Activated CD4-positive, alpha-beta T cell treated with anti-CD3 and anti-CD28 coated beads for 4 hours (primary cell): Measurements from ENCODE around the gene MUC5AC.
"Not testable (repeated sequence)": the region's sequence is repeated elsewhere in the genome, so short reads cannot be mapped to it uniquely, and the experiment has no call there.

ENCODE experiments used
- DNase-seq, 2 donors: peaks; one replicate each; pipeline ENCODE4 v3.0.0-alpha.2; 2020

MUC5AC gene

DNA sequence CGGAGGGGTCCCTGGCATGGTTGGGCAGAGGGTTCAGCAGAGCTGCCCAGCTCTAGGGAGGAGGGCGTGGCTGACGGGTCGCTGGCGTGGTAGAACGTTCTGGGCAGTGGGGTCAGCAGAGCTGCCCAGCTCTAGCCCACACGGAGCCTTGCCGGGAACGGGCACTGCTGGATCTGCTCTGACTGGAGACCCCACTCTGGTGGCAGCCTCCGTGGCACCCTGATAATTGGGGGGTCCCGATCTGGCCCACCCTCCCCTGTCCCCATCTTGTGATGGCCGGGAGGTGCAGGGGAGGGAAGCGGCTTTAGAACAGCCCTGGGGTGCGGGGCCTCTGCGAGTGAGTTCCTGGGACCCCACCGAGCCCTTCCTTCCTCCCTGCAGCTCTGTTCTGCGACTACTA, 21.9 kb downstream of the MUC5AC start:
- DNase-seq = no peak

DNA sequence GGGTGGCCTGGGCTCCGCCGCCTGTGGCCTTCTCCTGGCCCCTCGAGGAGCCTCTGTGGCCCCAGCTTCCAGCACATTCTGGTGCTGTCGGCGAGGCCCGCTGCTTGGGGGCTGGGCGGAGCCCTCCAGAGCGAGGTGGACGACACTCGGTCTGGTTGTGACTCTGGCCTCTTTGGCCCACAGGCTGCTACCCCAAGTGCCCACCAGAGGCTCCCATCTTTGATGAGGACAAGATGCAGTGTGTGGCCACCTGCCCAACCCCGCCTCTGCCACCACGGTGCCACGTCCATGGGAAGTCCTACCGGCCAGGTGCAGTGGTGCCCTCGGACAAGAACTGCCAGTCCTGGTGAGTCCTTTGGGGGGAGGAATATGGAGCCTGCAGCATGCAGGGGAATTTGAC, 22.4 kb downstream of the MUC5AC start:
- no peak for DNase-seq

DNA sequence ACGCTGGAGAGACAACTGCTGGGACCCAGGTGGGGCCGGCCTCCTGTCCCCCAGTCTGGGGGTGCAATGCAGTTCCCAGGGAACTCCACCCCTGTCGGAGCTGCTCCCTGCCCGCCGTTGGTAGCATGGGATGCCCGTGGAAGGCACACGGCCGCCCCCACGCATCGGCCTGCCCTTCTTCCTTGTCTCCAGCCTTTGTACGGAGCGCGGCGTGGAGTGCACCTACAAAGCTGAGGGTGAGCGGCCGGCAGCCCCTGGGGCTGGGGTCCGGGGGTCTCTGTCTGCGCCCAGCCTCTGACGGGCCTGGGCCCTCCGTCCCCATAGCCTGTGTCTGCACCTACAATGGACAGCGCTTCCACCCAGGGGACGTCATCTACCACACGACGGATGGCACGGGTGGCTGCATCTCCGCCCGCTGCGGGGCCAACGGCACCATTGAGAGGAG, 23.2 kb downstream of the MUC5AC start:
- DNase-seq = no peak

DNA sequence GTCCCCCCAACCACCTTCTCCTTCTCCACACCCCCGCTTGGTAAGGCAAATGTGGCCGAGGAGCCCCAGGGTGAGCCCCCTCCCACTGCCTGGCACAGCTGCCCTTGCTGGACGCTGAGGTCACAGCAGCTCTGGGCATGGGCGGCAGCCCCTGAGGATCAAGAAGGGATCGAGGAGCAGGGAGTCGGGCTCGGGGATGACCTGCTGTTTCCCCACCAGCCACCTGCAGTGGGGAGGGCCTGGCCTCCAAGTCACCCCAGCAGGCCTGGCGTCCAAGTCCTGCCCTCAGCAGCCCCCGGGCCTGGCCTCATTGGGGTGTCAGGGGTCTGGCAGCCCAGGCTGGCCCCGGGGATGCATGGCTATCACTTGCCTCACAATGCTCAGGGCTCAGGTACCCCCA, 23.7 kb downstream of the MUC5AC start:
- no peak for DNase-seq

DNA sequence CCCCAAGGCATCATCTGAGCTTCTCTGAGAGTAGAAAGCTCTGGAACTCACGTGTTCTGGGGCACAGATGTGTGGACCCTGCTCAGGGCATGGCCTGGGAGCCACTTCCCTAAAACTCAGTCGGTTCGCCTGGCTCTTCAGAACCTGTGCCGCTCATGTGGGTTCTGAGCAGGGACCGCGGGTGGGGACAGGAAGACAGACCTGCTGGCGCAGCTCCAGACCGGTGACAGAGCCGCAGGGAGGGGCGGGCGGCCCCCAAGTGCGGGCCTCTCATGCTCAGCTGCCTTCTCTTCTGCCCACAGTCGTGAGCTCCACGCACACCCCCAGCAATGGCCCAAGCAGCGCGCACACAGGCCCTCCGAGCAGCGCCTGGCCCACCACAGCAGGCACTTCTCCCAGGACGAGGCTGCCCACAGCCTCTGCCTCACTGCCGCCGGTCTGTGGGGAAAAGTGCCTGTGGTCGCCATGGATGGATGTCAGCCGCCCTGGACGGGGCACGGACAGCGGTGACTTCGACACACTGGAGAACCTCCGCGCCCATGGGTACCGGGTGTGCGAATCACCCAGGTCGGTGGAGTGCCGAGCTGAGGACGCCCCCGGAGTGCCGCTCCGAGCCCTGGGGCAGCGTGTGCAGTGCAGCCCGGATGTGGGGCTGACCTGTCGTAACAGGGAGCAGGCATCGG, 24.2 kb downstream of the MUC5AC start:
- no peak for DNase-seq

DNA sequence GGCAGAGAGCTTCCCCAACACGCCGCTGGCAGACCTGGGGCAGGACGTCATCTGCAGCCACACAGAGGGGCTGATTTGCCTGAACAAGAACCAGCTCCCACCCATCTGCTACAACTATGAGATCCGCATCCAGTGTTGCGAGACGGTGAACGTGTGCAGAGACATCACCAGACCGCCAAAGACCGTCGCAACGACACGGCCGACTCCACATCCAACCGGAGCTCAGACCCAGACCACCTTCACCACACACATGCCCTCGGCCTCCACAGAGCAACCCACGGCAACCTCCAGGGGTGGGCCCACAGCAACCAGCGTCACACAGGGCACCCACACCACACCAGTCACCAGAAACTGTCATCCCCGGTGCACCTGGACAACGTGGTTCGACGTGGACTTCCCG, 26.4 kb downstream of the MUC5AC start:
- DNase-seq = not testable (repeated sequence)

DNA sequence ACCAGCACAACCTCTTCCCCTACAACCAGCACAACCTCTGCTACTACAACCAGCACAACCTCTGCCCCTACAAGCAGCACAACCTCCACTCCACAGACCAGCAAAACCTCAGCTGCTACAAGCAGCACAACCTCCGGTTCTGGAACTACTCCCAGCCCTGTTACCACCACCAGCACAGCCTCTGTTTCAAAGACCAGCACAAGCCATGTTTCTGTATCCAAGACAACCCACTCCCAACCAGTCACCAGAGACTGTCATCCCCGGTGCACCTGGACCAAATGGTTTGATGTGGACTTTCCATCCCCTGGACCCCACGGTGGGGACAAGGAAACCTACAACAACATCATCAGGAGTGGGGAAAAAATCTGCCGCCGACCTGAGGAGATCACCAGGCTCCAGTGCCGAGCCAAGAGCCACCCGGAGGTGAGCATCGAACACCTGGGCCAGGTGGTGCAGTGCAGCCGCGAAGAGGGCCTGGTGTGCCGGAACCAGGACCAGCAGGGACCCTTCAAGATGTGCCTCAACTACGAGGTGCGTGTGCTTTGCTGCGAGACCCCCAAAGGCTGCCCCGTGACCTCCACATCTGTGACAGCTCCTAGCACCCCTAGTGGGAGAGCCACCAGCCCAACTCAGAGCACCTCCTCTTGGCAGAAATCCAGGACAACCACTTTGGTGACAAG, 30.8 kb downstream of the MUC5AC start:
- DNase-seq = not testable (repeated sequence)

DNA sequence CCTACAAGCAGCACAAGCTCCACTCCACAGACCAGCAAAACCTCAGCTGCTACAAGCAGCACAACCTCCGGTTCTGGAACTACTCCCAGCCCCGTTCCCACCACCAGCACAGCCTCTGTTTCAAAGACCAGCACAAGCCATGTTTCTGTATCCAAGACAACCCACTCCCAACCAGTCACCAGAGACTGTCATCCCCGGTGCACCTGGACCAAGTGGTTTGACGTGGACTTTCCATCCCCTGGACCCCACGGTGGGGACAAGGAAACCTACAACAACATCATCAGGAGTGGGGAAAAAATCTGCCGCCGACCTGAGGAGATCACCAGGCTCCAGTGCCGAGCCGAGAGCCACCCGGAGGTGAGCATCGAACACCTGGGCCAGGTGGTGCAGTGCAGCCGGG, 32.1 kb downstream of the MUC5AC start:
- DNase-seq = not testable (repeated sequence)

DNA sequence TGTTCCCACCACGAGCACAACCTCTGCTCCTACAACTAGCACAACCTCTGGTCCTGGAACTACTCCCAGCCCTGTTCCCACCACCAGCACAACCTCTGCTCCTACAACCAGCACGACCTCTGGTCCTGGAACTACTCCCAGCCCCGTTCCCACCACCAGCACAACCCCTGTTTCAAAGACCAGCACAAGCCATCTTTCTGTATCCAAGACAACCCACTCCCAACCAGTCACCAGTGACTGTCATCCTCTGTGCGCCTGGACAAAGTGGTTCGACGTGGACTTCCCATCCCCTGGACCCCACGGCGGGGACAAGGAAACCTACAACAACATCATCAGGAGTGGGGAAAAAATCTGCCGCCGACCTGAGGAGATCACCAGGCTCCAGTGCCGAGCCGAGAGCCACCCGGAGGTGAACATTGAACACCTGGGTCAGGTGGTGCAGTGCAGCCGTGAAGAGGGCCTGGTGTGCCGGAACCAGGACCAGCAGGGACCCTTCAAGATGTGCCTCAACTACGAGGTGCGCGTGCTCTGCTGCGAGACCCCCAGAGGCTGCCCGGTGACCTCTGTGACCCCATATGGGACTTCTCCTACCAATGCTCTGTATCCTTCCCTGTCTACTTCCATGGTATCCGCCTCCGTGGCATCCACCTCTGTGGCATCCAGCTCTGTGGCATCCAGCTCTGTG, 34.2 kb downstream of the MUC5AC start:
- not testable (repeated sequence) for DNase-seq

DNA sequence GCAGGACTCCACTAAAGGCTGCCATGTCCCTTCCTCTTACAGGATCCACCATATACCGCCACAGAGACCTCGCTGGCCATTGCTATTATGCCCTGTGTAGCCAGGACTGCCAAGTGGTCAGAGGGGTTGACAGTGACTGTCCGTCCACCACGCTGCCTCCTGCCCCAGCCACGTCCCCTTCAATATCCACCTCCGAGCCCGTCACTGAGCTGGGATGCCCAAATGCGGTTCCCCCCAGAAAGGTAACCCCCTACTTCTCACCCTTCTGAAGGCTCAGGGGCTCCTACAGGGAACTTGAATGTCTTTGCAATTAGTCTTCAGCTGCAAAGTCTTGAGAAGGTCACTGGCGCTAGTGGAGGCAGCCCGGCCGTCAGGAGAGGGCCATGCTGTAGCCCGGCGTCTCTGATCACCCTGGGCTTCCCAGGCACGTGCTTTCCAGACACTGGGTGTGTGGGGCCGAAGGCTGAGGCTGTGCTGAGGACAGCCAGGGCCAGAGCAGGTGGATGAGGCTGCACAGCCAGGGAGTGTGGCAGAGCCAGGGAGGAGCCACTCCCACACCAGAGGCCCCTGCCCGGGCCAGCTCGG, 35.1 kb downstream of the MUC5AC start:
- no peak for DNase-seq

DNA sequence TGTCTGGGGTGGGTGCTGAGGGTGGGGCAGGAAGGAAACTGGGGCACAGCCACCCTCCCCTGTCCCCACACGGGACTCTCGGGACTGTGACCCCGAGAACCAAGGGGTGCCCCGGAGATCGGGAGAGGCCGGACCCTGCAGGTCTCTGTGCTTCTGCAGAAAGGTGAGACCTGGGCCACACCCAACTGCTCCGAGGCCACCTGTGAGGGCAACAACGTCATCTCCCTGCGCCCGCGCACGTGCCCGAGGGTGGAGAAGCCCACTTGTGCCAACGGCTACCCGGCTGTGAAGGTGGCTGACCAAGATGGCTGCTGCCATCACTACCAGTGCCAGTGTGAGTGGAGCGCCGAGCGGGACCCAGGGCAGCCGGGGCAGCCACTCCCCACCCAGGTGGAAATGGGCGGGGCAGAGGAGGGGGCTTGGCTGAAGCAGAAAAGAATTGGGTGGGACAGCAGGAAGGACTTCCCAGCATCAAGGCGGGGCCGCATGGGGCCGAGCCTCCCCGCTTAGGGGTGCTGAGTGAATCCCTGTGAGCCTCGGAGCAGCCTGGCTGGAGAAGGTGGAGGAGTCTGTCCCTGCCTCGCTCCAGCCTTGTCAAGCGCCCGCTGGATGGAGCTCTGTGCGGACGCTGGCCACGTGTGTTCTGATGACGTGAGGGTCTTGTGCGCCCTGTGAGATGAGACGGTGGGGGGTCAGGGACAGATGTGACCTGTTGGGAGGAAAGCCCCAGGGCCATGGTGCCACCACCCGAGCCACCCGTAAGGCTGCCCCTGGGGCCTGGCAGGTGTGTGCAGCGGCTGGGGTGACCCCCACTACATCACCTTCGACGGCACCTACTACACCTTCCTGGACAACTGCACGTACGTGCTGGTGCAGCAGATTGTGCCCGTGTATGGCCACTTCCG, 35.8 kb downstream of the MUC5AC start:
- no peak for DNase-seq

DNA sequence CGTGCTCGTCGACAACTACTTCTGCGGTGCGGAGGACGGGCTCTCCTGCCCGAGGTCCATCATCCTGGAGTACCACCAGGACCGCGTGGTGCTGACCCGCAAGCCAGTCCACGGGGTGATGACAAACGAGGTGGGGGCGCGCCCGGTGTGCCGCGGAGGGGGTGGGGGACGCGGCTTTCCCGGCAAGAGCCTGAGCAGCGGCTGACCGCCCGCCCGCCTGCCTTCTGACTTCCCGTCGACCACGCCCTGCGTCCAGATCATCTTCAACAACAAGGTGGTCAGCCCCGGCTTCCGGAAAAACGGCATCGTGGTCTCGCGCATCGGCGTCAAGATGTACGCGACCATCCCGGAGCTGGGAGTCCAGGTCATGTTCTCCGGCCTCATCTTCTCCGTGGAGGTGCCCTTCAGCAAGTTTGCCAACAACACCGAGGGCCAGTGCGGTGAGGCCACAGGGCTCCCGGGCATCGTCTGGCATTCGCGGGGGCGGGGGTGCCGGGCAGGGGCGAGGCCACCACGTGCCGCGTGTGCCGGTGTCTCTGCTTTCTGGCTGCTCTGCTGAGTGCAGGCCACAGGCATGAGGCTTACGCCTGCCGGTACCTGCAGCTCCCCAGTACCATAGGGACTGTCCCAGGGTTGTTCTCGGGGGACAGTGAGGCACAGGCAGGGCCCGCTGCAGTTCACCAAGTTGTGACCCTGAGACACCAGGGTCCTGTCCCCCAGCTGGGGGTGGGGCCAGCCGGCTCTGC, 36.7 kb downstream of the MUC5AC start:
- no peak for DNase-seq

DNA sequence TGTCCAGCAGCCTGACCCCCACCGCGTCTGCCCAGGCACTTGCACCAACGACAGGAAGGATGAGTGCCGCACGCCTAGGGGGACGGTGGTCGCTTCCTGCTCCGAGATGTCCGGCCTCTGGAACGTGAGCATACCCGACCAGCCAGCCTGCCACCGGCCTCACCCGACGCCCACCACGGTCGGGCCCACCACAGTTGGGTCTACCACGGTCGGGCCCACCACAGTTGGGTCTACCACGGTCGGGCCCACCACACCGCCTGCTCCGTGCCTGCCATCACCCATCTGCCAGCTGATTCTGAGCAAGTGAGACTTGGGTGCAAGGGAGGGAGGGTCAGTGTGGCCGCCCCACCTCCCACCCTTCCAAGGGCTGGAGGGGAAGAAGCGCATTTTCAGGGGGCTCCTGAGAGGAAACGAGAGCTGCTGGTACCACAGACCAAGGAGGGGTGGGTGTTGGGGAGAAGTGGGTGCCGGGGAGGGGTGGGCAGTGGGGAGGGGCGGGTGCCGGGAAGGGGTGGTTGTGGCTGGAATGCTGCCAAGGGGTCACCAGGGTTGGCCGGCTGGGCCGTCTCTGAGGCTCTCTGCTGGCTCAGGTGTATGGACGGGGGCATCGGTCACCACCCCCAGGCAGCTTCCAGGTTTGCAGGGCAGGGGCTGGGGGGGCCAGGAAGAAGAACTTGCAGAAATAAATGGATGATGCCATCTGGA, 37.4 kb downstream of the MUC5AC start:
- DNase-seq = no peak

DNA sequence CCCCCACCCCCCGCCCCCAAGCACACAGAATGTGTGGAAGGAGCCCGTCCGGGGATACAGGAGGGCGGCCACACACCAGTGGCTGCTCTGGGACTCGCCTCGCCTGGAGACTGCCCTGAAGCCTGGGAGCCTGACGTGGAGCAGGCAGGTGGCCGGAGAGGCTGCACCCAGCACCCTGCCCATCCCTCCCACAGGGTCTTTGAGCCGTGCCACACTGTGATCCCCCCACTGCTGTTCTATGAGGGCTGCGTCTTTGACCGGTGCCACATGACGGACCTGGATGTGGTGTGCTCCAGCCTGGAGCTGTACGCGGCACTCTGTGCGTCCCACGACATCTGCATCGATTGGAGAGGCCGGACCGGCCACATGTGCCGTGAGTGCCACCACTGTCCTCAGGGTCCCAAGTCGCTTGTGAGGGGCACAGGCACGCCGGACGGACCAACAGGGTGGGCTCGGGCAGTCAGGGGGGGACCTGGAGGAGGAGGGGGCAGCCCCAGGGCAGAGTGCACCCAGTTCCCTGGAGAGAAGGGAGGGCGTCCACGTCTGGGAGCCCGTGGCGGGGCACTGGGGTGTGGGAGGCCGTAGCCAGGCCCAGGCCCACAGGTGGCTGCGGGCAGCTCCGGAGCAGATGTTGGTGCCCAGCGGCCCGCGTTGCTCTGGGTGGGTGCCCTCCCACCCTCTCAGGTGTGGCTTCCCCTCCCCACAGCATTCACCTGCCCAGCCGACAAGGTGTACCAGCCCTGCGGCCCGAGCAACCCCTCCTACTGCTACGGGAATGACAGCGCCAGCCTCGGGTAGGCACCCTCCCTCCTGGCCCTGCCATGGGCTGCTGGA, 38.1 kb downstream of the MUC5AC start:
- no peak for DNase-seq

DNA sequence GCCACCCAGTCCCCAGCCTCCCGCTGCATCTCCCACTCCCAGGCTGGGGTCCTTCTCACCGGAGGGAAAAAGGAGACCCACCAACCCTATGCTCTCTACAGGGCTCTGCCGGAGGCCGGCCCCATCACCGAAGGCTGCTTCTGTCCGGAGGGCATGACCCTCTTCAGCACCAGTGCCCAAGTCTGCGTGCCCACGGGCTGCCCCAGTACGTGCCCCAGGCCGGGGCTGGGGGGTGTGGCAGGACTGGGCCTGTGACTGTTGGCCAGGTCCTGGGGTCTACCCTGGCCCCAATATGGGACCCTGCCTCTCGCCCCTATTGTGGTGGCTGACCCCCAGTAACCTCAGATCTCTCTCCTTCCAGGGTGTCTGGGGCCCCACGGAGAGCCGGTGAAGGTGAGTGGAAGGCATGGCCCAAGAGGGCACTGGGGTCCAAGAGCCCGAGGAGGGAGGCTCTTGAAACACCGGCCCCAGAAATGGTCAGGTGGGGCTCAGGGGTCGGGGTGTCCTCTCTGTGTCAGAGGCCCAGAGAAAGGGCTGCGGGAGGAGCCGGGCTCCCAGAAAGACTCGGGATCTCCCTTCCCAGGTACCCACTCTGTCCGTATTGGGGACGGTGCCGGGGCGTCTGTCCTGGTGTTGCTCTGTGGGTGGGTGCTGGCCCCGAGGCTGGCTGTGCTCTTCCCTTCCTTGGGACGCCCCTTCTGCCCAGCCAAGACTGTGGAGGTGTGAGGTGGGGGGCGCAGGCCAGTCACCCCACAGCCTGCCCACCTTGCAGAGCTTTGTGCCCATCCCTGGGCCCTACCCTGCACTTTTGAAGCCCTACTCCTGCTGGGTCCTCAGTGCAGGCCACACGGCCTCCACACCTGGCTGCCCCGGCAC, 39.0 kb downstream of the MUC5AC start:
- DNase-seq = no peak

DNA sequence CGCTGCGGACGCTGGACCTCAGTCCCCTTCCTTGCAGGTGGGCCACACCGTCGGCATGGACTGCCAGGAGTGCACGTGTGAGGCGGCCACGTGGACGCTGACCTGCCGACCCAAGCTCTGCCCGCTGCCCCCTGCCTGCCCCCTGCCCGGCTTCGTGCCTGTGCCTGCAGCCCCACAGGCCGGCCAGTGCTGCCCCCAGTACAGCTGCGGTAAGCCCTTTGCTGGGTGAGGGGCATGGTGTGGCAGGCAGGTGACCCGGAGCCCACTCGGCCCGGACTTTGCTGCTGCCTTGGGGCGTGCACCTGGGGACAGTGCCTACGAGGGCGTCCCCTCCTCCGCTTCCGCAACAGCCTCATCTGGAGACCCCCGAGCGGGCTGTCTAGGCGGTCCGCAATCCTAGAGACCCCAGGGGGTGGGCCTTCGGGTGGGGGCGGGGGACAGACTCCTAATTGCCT, 39.7 kb downstream of the MUC5AC start:
- no peak for DNase-seq

DNA sequence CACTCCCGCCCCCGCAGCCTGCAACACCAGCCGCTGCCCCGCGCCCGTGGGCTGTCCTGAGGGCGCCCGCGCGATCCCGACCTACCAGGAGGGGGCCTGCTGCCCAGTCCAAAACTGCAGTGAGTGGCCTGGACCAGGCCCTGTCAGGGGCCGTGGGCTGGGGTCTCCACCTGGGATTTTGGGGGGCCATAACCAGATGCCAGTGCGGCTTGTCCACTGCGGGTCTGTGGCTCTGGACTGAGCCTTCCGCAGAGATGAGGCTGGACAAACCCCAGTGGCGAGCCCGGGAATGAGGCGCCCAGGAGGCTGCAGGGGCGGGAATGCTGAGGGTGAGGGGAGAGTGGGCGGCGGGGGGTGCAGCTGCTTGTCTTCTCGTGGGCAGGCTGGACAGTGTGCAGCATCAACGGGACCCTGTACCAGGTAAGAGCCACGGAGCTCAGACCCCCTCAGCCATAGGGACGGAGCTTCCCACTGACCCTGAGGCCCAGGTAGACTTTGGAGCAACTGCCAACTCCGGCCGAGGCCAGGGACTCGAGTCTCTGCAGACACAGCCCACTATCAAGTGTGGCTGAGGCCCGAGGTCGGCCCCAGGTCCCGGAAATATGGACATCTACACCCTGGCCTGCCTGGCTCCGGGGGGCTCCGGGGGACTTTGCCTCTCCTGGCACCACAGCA, 40.3 kb downstream of the MUC5AC start:
- no peak for DNase-seq

DNA sequence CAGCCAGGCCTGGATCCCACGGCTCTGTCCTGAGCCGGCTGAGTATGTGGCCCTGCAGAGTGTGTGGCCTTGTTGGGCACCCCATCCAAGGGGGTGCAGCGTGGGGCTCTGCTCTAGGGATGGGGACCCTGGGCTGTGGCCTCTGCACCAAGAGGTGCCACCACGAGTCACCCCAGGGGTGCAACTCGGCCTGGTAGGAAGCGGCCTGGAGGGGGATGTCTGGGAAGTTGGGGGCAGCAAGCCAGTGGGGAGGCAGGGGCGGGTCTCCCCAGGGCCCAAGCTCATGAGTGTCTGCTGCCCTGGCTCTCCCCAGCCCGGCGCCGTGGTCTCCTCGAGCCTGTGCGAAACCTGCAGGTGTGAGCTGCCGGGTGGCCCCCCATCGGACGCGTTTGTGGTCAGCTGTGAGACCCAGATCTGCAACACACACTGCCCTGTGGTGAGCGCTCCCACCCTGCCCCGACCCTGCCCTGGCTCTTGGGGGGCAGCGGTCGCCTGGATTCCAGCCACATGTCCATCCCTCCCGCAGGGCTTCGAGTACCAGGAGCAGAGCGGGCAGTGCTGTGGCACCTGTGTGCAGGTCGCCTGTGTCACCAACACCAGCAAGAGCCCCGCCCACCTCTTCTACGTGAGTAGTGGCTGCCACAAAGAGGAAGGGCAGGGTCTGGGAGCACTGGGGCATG, 40.9 kb downstream of the MUC5AC start:
- no peak for DNase-seq
